ENCODE data around the gene GOLM1.
"Not testable (repeated sequence)": the region's sequence is repeated elsewhere in the genome, so short reads cannot be mapped to it uniquely, and the experiment has no call there.

Gene GOLM1

GRCh38 chr9:86098824-86099700 is at the start of gene GOLM1:
GOLM1 (minus strand) TSS chr9:86099558; CDS start chr9:86079320, 20,238 bp downstream.
- DNase-seq (ENCODE audit: low read depth in 2 of 2) = peak in 1 of 2 donors; percentile 9

- not testable (repeated sequence) for DNase-seq (ENCODE audit: low read depth in 2 of 2)
Measured at GRCh38 chr9:86146671-86147070, 47.3 kb upstream of the GOLM1 start.

DNA sequence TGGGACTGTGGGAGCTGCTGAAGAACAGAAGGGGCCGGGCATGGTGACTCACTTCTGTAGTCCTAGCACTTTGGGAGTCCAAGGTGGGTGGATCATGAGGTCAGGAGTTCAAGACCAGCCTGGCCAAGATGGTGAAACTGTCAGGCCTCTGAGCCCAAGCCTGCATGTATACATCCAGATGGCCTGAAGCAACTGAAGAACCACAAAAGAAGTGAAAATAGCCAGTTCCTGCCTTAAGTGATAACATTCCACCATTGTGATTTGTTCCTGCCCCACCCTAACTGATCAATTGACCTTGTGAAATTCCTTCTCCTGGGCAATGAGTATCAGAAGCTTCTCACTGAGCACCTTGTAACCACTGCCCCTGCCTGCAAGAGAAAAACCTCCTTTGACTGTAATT is 46.6 kb upstream of the GOLM1 start:
- not testable (repeated sequence) for DNase-seq (ENCODE audit: low read depth in 2 of 2)

- no peak for DNase-seq (ENCODE audit: low read depth in 2 of 2)
Measured at GRCh38 chr9:86142973-86143372, 43.6 kb upstream of the GOLM1 start.

GRCh38 chr9:86141843-86142242 is 42.5 kb upstream of the GOLM1 start:
- no peak for DNase-seq (ENCODE audit: low read depth in 2 of 2)

DNA sequence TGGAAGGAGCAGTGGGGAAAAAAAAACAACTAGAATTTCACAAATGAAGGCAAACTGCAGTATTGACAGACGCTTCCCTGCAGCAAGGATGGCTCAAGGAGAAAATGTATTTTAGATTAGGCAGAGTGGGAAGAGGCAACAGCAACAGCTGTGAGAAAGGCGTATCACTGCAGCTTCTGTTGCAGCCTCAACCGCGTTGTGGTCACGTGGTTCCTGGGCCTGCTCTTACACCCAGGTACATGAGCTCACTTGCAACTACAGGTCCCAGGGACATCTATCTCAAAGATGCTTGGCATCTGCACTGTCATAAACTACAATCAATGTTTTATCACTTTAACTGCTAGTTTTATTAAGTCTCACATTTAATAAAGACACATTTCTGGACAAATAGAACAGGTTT is 36.0 kb upstream of the GOLM1 start:
- no peak for DNase-seq (ENCODE audit: low read depth in 2 of 2)

DNA sequence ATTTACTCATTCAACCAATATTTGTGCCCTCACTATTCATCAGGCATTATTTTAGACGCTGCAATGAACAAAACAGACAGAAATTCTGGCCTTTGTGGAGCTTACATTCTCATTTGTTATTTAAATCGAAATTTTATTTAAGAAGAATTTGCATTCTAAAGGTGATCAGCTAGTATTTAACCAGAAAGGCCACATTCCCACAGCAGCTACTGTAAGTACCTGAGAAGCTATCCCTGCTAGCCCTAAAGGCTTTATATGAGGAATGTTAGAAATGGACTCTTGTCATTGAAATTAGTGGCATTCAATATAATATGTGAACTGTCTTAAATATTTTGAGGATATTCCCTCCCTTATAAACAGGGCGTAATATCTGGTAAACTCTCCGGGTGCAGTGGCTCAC is 35.0 kb upstream of the GOLM1 start:
- DNase-seq (ENCODE audit: low read depth in 2 of 2) = no peak

DNA sequence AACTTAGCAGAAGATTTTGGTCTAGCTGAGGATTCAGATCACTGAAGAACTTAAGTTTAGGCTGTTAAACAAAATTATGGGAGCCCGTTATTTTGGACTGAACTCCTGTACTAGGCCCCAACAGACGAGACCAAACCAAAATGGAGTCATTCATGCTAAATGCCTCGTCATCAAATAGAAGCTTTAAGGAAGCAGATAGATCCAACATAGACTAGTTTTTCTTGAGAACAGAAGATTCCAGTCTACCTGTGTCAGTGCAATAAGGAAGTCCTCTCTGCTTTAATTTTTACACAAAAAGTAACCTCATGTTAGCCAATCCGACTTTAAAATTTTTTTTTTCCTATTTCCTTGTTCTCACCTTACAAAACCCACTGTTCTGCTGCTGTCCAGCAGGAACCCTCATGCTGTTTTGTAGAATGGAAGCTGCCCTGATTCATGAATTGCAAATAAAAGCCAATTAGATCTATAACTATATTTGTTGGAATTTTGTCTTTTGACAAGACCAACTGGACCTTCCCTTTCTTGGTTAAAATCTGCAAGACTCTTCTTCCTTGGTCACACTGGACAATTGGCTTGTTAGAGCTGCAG is 29.0 kb upstream of the GOLM1 start:
- no peak for DNase-seq (ENCODE audit: low read depth in 2 of 2)

DNA sequence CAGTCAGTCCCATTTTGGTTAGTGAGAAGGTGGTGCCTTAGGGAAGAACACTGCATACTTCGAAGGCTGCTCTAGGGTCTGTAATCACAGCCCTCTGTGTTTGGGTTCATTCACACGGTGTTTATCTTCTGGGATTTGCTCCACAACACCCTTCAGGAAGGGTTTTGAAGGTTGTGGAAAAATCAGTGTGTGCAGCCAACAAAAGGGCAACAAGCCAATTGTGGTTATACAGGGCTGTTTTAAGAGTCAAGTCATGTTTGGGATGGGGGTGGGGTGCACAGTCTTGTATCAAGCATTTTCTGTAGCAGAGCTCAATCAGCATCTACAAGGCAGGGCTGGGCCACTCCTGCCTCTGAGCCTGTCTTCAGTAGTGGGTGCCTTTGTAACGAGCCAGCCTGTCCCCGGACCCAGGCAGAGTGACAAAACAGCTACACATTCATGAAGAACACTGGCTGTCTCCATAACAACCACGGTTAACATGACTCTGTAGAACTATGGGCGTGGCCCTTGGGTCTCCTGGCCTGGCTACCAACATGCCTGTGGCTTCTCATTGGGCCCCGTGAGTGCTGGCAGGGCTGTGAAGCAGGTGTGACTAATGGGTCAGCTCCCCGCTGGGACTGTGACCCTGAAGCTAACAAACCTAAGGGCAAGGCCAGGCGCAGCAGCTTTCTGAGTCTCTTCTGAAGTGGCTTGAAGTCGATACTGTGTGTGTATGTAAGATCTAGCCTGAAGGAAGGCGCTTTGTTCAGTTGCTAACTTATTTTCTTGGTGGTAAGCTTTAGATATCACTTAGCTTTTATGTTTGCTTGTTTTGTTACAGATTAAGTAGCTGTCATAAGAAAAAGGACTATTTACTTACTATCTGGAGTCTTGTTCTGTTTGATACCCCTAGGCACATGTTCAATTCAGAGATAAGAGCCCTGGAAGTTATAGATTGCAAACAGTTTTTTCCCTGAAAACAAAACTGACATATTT is 27.9 kb upstream of the GOLM1 start:
- DNase-seq (ENCODE audit: low read depth in 2 of 2) = peak in 1 of 2 donors; percentile 3

DNA sequence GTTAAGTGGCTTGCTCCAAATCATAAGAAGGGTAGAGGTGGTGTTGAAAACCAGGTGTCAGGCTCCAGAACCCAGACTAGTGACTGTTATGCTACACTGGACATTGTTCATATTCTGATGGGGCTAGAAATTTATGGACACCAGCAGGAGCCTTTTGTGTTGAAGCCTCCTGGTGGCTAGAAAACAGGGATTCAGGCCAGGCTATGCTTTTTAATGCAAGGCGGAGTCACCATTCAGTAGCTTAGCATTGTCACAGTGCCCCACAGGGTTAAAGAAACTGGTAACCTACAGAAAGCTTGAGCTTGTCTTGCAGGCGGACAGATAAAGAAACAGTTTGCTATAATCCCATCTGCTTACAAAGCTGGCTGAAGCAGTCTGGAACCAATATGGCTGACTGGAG is 23.0 kb upstream of the GOLM1 start:
- DNase-seq (ENCODE audit: low read depth in 2 of 2) = no peak

GRCh38 chr9:86119457-86119856 is 20.1 kb upstream of the GOLM1 start:
- no peak for DNase-seq (ENCODE audit: low read depth in 2 of 2)

DNA sequence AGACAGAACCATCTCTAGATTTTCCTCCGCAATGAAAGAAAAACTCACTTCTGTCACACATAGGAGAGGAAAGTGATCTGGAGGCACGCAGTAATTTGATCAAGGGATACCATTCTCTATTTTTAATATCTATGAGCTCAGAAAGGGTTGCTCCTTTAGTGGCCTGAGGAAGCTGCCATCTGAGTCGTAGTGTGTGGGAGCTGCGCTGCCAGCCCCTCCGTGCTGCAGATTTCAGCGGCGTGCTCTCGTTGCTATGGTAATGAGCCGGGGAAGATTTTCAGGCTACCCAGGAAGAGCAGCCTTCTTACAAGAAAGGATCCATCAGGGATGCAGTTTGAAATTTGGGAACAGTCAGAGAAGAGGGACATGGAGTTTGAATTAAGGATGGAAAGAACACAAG is 17.1 kb upstream of the GOLM1 start:
- DNase-seq (ENCODE audit: low read depth in 2 of 2) = no peak

DNA sequence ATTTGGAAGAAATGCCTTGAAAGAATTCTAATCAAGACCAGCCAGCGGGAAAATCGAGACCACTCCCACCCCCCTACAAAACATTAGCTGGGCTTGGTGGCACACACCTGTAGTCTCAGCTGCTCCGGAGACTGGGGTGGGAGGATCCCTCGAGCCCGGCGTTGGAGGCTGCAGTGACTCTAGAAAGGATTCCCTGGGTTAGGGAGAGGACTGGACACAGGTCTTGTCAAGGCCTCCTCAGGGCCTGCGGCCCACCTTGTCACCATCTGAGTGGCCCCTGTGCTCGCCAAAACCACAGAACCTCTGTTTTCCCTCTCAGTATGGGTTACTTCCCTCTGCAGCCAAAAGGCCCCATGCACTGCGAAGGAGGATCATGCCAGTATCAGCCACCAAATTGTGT is 16.5 kb upstream of the GOLM1 start:
- DNase-seq (ENCODE audit: low read depth in 2 of 2) = no peak

GRCh38 chr9:86112057-86112456 is 12.7 kb upstream of the GOLM1 start:
- DNase-seq (ENCODE audit: low read depth in 2 of 2) = no peak

DNA sequence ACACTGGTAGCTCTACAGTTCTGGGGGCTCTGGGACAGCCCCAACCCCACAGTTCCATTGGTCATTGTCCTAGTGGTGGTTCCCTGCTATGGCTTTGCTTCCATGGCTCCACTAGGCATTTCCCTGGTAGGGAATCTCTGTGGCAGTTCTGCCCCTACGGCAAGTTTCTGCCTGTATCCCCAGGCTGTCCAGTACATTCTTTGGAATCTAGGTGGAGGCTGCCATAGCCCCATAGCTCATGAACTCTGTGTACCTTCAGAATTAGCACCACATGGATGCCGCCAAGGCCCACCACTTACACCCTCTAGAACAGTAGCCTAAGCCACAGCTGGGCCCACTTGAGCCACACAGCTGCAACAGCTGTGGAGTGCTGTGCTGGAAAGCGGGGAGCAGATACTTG is 3.3 kb upstream of the GOLM1 start:
- no peak for DNase-seq (ENCODE audit: low read depth in 2 of 2)

DNA sequence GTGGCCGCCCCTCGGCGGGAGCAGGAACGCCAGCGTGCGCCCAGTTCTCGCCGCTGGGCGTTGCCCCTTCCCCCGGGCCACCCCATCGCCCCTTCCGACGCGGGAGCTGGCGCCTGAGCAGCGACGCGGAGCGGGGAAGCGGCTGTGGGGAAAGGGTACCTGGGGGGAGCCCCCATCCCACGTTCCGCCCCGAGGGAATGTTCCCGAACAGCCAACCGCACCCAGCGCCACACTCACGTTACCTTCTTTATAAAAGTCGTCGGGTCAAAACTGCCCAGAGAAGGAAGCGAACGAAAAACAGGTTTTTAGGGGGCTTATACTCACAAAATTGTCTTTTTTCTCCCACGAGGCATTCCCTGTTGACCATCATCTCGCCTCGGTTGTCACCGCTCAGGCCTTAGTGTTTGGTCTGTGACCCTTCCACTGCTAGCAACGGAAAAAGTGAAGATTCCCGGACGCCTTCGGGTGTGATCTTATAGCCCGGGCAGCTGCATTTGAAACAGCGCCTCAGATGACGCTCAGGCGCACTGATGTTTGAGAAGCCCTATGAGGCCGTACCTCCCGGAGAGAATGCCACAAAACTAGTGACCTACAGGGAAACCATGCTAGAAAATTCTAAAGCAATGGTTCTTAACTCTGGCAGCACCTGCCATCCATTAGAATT is 475 bp upstream of the GOLM1 start:
- no peak for DNase-seq (ENCODE audit: low read depth in 2 of 2)

DNA sequence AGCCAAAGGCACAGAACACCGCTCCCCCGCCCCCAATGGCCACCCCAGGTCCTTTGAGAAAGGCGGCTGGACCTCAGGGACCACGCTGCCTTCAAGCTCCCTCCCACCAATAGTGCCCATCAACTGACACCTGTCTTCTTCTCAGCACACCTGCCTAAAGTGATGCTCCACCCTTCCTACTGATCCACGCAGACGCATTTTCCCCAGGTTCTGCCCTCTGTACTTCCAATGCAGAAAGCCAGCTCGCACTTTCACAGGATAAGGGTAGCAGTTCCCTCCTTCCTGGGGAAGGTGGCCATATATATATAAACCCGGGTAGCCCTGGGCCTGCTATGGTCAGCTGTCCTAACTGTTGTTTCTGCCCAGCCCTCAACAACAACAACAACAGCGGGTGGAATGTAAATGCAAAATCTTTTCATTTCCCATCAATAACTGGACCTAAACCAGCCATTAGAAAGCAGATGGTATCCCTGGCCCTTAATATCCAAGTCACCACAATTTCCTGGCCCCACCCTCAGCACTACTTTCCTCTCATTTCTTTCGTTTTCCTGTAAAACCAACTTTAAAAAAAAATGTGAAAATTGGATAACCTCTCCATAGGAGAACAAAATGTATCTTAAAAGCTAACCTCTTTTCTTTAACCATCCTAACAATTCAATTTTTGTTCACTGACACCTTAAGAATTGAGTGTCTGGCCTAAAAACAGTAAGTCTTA is 1.7 kb downstream of the GOLM1 start:
- DNase-seq (ENCODE audit: low read depth in 2 of 2) = no peak

DNA sequence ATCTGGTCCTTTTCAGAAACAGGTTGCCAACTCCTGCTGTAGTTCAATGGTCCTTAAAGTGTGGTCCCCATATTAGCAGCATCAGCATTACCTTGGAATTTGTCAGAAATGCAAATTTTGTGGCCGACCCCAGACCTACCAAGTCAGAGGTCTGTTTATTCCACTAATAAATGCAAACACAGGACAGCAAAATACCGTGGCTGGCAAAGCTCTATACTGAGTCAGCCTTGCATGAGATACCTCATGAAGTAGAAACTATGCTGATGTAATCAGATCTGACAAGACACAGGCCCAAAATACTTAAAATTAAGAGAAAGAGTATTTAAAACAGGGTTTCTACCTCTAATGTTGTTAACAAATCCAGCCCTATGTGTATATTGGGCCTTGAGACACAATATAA is 3.0 kb downstream of the GOLM1 start:
- no peak for DNase-seq (ENCODE audit: low read depth in 2 of 2)

DNA sequence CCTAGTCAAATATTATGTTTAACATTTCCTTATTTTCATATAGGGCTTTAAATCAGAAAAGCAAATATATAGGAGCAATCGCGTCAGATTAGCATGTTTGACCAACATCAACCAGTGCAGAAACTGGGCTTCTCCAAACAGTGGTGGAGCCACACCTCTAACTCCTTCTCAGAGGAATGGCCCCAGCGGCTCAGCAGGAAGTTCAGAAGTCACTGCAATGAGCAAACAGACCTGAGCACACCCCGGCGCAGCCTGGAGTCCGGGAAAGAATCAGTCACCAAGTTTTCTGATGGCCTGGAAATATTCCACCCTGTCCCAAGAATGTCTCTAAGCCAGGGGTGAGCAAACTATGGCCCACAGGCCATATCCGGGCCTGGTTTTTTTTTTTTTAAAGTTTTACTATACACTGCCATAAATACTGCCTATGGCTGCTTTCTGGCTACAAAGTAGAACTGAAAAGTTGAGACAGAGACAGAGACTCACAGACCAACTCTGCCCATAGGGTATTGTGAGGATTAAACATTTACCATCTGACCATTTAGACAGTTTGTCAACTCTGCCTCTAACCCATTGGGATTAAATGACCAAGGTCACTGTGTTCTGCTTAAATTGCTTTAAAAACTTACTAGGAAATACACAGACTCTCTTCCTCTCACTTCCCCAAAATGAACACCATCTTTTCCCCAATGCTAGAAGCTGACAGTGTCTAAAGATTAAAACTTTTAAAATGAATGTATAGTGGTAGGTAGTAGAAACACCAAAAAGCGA is 5.4 kb downstream of the GOLM1 start:
- DNase-seq (ENCODE audit: low read depth in 2 of 2) = no peak

GRCh38 chr9:86091477-86091876 is 7.9 kb downstream of the GOLM1 start:
- DNase-seq (ENCODE audit: low read depth in 2 of 2) = no peak
